IPS-NIHi11 (cell line): ENCODE results near the gene INHBA.

Source experiments
- DNase-seq: peaks from one replicate; pipeline ENCODE4 v3.0.0; 2012; ENCODE audit warnings: mixed read lengths, low spot score

Gene INHBA

GRCh38 chr7:41702635-41703371 lies at the start of gene INHBA:
Gene INHBA (minus strand): TSS chr7:41703090. CDS start chr7:41700374, 2,716 bp downstream.
- DNase-seq = no peak

GRCh38 chr7:41752615-41753014 lies 49.7 kb upstream of the INHBA start:
- no peak for DNase-seq

GRCh38 chr7:41750661-41751540 lies 48.0 kb upstream of the INHBA start:
- DNase-seq = no peak

GRCh38 chr7:41747961-41748360 lies 45.1 kb upstream of the INHBA start:
- DNase-seq = no peak

- DNase-seq = no peak
These were observed 42.6 kb upstream of the INHBA start for GRCh38 chr7:41745451-41745850.

- DNase-seq = no peak
These were observed 41.3 kb upstream of the INHBA start for GRCh38 chr7:41744161-41744560.

GRCh38 chr7:41742401-41743020 lies 39.6 kb upstream of the INHBA start:
- no peak for DNase-seq

GRCh38 chr7:41738806-41739205 lies 35.9 kb upstream of the INHBA start:
- no peak for DNase-seq

GRCh38 chr7:41738336-41738735 lies 35.4 kb upstream of the INHBA start:
- no peak for DNase-seq

GRCh38 chr7:41735206-41735605 lies 32.3 kb upstream of the INHBA start:
- no peak for DNase-seq

GRCh38 chr7:41732843-41733306 lies 30.0 kb upstream of the INHBA start:
- no peak for DNase-seq

- DNase-seq = no peak
These were observed 29.5 kb upstream of the INHBA start for GRCh38 chr7:41732436-41732785.

- no peak for DNase-seq
These were observed 28.9 kb upstream of the INHBA start for GRCh38 chr7:41731493-41732435.

- DNase-seq = no peak
These were observed 27.8 kb upstream of the INHBA start for GRCh38 chr7:41730668-41731067.

GRCh38 chr7:41730161-41730560 lies 27.3 kb upstream of the INHBA start:
- no peak for DNase-seq

- DNase-seq = no peak
These were observed 26.2 kb upstream of the INHBA start for GRCh38 chr7:41729059-41729458.

- DNase-seq = no peak
These were observed 22.1 kb upstream of the INHBA start for GRCh38 chr7:41725013-41725412.

- no peak for DNase-seq
These were observed 18.0 kb upstream of the INHBA start for GRCh38 chr7:41720886-41721285.

- DNase-seq = no peak
These were observed 17.2 kb upstream of the INHBA start for GRCh38 chr7:41720046-41720445.

- no peak for DNase-seq
These were observed 13.8 kb upstream of the INHBA start for GRCh38 chr7:41716691-41717090.

- DNase-seq = no peak
These were observed 12.1 kb upstream of the INHBA start for GRCh38 chr7:41715000-41715399.
